GM19438 (cell line): ENCODE data around the gene MATK.

Source experiments
- ATAC-seq: cut with Tn5 transposase; IDR thresholded peaks from one replicate; pipeline ENCODE4 v1.9.1; 2021; ENCODE audit warnings: low read depth; ENCODE audit not compliant: unreplicated experiment

The MATK gene, protein sequence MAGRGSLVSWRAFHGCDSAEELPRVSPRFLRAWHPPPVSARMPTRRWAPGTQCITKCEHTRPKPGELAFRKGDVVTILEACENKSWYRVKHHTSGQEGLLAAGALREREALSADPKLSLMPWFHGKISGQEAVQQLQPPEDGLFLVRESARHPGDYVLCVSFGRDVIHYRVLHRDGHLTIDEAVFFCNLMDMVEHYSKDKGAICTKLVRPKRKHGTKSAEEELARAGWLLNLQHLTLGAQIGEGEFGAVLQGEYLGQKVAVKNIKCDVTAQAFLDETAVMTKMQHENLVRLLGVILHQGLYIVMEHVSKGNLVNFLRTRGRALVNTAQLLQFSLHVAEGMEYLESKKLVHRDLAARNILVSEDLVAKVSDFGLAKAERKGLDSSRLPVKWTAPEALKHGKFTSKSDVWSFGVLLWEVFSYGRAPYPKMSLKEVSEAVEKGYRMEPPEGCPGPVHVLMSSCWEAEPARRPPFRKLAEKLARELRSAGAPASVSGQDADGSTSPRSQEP

GRCh38 chr19:3785938-3786824 is at the start of gene MATK:
MATK (minus strand) TSS chr19:3786381; CDS start chr19:3785135, 1,246 bp downstream.
- no peak for ATAC-seq

DNA sequence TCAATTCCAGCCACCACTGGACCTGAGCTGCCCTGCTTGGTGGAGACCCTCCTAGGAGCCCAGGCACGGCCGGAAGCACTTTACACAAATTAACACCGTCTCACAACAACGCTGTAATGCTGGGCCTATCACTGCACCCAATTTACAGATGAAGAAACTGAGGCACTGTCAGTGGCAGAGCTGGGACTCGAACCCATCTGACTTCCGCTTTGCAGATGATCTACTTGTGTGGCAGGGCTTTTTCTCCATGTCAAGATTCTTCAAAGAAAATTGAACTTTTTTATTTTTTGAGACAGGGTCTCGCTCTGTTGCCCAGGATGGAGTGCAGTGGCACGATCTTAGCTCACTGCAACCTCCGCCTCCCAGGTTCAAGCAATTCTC is 48.9 kb upstream of the MATK start:
- no peak for ATAC-seq

- no peak for ATAC-seq
These were observed 48.3 kb upstream of the MATK start for GRCh38 chr19:3834349-3835054.

DNA sequence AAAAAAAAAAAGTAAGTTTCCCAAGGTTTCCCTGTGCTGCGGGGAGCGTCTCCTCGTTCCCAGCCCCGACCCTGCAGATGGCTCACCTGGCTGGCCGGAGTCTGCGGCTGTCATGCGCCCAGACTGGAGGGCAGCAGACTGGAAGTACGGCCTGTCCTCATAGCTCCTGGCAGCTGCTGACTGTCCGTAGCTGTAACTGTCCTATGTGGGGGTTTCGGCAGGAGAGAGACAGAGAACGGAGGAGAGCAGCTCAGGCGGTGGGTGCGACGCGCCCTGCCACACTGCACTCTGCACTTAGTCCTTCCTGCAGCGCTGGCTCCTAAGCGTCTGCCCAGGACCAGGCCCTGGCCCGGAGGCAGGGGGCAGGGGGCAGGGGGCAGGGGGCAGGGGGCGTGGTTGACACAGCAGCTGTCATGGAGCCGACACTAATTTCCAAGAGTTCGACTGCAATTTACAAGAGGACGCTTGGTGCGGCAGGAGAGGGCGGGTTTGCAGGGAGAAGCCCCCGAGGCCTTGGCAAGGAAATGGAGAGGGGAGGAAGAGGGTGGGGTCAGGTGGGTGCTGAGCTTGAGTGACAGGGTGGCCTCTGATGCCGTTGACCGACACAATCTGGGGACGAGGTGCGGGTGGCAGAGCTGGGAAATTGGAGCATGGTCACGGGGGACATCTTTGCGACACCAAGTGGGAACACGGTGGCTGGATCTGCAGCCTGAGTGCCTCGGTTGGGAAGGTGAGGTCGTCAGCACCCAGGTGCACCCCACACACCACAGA is 47.6 kb upstream of the MATK start:
- no peak for ATAC-seq

- ATAC-seq = no peak
These were observed 45.8 kb upstream of the MATK start for GRCh38 chr19:3832001-3832400.

- ATAC-seq = no peak
These were observed 45.4 kb upstream of the MATK start for GRCh38 chr19:3831601-3832000.

DNA sequence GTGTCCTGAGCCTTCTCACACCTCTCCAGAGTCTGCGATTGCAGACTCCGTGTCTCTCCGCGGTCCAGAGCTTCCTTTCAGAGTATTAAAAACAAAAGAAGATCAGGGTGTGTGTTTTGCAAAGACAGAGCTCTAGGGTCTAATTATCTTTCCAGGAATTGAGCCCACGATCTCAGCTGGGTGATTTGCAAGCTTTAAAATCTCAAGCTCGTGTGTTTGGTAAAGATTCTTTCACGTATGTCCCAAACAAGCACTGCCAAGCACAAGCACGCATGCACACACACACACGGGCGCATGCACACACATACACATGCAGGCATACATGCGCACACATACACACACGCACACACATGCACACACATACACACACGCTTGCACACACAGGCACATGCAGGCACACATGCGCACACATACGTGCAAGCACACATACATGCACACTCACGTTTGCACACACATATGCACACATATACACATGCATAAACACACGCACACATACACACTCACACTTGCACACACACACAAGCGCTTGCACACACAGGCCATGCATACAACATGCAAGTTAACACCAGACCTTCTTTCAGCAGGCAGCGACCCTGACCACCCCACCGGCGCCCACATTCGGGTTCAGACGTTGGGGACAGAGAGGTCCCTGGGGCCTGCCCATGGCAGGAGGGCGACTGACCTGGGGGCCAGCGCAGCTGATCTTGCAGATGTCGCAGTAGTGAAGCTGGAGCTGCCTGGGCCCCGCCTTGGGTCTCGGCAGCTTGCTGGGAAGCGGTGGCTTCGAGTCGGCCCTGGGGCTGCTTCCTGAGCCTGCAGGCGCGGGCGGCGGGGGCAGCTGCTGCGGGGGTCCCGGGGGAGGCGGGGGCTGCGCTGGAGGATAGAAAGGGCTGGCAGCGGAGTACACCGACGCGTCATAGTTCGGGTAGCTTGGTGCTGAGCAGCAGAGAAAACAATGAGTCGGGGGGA is 44.7 kb upstream of the MATK start:
- no peak for ATAC-seq

GRCh38 chr19:3827306-3827705 is 41.1 kb upstream of the MATK start:
- no peak for ATAC-seq

DNA sequence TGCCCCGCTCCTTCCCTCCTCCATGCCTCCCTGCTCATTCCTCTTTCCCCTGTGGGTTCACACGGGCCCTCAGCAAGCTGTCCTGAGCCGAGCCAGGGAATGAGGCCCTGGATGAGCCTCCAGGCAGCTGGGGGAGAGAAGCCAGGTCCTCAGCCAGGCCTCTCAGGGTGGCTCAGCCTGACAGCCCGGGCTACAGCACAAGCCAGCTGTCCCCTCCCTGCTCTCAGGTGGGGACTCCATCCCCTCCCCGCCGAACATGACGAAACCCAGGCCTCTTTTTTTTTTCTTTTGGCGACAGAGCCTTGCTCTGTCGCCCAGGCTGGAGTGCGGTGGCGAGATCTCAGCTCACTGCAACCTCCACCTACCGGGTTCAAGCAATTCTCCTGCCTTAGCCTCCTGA is 40.0 kb upstream of the MATK start:
- no peak for ATAC-seq

DNA sequence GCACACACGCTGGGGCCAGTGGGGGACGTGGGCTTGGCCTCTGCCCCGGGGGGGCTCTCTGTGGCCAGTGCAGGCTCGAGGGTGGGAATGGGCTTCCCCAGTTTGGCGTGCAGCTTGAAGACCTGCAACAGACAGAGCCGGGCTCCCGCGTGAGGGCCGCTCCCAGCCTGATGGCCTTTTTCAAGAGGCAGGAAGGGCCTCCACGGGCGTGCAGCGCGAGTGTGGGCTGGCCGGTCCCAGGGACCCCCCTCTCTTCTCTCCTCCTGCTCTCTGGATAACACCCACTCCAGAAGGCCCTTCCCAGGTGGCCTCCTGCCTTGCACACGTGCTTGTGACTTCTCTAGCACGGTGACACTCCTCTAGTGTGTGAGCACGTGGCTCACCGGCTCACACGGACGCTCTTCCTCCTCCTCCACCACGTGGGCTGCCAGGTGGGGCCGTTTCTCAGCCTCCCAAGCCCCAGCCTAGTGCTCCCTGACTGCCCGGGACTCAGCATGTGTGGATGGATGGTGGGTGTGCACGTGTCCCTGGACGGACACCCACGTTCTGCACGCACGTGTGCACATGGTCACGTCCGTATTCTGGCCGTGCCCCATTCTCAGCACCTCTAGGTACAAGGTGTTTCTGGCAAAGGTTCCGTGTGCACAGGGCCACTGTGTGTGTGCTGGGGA is 39.2 kb upstream of the MATK start:
- no peak for ATAC-seq

DNA sequence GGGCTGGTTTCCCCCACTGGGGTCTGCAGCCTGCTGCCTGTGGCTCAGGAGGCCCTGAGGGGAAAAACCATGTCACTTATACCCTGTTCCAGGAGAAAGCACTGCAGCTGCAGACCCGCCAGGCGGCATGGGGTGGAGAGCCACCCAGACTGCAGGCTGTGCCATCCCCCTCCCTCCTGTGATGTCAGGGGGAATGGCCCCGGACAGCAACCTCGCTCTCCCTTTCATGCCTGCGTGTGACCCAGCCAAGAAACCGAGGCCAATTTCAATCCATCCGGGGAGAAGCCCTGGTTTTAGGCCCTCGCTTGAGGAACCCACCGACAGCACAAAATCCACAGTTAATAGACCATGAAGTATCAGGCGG is 37.2 kb upstream of the MATK start:
- no peak for ATAC-seq

DNA sequence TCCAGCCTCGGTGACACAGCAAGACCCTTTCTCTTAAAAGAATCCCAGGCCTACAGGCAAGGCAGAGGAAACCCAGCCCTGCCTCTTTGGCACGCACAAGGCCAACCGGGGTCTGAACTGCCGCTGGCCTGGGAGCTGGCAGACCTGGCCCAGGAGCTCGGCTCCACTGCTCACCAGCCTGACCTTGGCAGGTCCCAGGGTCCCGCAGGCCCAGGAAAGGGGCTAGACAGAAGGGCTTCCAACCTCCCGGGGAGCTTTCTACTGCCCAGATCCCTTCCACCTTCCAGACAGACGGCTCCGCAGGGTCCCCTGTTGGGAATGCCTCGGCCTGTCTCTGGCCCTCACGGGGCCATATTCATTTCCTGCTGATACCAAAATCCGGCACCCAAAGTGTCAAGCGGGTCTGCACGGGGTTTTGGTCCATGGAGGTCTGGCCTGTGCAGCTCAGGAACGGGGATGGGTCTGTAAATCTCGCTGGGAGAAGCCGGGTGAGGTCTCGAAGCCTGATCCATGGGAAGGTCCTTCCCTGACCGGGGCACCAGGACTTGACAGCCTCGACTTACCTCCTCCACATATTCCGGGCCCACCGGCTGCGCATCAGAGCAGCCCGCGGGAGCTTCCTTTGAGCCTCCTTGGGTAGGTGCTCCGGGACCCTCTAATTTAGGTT is 36.6 kb upstream of the MATK start:
- ATAC-seq = no peak

DNA sequence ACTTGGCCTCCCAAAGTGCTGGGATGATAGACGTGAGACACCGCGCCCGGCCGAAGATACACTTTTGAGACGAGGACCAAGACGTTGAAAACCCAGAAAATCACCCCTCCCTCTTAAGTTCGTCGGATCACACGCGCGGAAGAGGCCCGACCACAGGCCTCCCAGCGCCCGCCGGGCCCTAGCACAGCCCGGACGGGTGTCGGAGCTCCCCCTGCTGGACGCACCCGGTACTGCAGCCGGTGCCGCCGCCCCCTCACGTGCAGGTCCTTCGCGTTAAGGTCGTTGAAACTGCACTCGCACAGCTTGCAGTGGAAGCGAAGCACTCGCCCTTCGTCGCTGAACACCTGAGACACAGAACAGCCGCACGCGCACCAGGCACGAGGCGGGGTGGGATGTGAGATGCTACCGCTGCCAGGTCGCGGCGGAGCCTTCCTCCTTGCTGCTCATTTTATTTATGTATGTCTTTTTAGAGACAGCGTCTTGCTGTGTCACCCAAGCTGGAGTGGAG is 35.7 kb upstream of the MATK start:
- no peak for ATAC-seq

DNA sequence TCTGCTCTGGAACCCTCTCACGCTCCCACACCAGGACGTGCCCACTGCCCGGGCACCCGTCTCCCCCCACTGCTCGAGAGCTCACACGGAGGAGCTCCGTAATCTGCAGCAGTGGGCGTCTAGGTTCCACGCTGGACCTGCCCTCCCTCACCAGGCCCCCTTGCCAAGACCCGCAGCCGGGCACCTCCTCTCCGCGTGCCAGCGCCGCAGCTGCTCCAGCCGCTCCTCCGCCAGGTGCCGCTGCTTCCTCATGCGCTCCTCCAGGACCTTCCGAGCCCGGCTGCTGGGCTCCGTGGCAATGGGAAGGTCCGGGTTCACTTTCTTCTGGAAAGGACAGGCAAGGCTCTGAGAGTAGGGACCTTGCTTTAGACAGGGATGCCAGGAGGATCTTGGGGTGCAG is 35.0 kb upstream of the MATK start:
- ATAC-seq = no peak

DNA sequence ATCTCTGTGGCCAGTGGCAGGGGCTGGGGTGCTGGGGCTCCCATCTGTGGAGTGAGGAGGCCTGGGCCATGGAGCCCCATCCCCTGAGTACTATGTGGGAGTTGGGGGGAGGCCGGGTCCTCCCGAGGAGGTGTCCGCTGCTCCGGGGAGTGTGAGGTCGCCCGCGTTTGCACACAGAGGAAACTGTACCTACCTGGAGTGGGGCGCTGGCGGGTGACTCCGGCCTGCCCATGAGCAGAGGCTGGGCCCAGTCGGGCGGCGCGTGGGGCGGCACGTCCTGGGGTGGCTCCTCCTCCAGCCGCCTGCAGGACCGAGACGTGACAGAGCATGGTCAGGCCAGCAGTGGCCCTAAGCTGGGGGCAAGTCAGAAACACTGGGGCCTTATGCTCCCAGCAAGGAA is 33.8 kb upstream of the MATK start:
- ATAC-seq = no peak

DNA sequence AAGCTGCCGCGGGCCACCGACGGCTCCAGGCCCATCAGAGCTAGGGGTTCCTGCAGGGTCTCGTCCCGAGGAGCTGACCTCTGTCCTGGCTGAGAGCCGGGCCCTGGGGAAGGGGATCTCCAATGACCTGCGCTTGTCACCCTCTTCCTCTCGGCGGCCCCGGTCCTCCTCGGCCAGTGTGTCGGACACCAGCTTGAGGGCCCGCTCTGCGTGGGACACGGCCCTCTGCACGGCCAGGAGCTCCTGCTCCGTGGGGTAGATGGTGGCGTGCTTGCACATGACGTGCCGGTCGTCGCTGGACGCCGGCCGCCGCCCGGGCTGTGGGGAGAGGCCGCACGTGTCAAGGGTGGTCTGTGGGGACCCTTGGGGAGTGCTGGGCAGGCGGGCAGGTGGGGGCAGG is 32.7 kb upstream of the MATK start:
- no peak for ATAC-seq

DNA sequence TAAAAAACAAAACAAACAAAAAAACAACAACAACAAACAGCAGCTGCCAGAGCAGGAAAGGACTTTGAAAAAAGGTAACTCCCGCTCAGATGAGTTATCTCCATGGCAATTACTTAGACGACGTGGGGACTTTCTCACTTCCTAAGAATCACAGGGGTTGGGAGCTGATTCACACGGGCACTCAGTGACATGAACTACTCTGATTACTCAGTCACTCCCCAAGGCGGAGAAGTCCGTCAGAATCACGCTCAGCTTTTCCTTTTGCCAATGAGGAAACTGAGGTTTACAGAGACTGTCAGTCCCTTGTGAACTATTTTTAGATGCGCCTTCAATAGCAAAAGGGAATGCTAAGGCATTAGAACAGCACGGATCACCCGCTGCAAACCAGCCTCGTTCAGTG is 32.3 kb upstream of the MATK start:
- ATAC-seq = no peak

DNA sequence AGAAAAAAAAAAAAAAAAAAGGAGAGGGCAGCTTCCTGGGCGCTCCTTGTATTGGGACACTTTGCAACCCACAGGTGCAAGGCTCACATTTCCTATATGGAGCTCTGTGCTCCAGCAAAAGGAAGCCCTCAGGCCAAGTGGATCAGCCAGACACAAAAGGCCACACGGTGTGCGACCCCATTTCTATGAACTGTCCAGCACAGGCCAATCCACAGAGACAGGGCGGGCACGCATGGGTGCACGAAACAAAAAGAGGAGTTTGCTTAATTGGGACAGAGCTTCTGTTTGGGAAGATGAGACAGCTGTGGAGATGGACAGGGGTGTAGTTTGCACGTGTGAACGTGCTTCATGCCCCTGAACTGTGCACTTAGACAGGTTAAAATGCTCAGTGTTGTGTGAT is 31.6 kb upstream of the MATK start:
- ATAC-seq = no peak
